ENCODE results near the gene FSTL4.

Gene FSTL4

GRCh38 chr5:133423011-133423617 is 189.2 kb downstream of the FSTL4 start:
- no peak for DNase-seq

GRCh38 chr5:133421806-133422205 is 190.5 kb downstream of the FSTL4 start:
- no peak for DNase-seq

- DNase-seq, result no peak
These were observed 190.9 kb downstream of the FSTL4 start for GRCh38 chr5:133421394-133421793.

GRCh38 chr5:133420440-133421301 is 191.7 kb downstream of the FSTL4 start:
- DNase-seq, result no peak

- DNase-seq, result no peak
These were observed 196.4 kb downstream of the FSTL4 start for GRCh38 chr5:133415906-133416305.

GRCh38 chr5:133415506-133415905 is 196.8 kb downstream of the FSTL4 start:
- DNase-seq, result no peak

- DNase-seq, result no peak
These were observed 199.7 kb downstream of the FSTL4 start for GRCh38 chr5:133412661-133413060.

- DNase-seq, result no peak
These were observed 202.0 kb downstream of the FSTL4 start for GRCh38 chr5:133410335-133410828.

GRCh38 chr5:133409210-133409674 is 203.1 kb downstream of the FSTL4 start:
- no peak for DNase-seq

- no peak for DNase-seq
These were observed 204.0 kb downstream of the FSTL4 start for GRCh38 chr5:133408322-133408721.

- DNase-seq, result no peak
These were observed 205.2 kb downstream of the FSTL4 start for GRCh38 chr5:133406977-133407632.

GRCh38 chr5:133406208-133406976 is 205.9 kb downstream of the FSTL4 start:
- no peak for DNase-seq

GRCh38 chr5:133405275-133406034 is 206.9 kb downstream of the FSTL4 start:
- DNase-seq, result no peak

- no peak for DNase-seq
These were observed 207.6 kb downstream of the FSTL4 start for GRCh38 chr5:133404724-133405123.

GRCh38 chr5:133403741-133404364 is 208.5 kb downstream of the FSTL4 start:
- DNase-seq, result no peak

GRCh38 chr5:133402775-133403174 is 209.6 kb downstream of the FSTL4 start:
- DNase-seq, result no peak

GRCh38 chr5:133401731-133402347 is 210.5 kb downstream of the FSTL4 start:
- DNase-seq, result no peak

- no peak for DNase-seq
These were observed 211.4 kb downstream of the FSTL4 start for GRCh38 chr5:133400831-133401351.

GRCh38 chr5:133400120-133400519 is 212.2 kb downstream of the FSTL4 start:
- no peak for DNase-seq

GRCh38 chr5:133399247-133399891 is 213.0 kb downstream of the FSTL4 start:
- no peak for DNase-seq

Data from amniotic stem cell (primary cell).